RWPE2 (cell line): ENCODE results near the gene RASL11B.
"Not testable (repeated sequence)": the region's sequence is repeated elsewhere in the genome, so short reads cannot be mapped to it uniquely, and the experiment has no call there.

ENCODE experiments used
- ATAC-seq: fragments of 200-7000 bp; cut with Tn5 transposase; 3 replicates; pipeline ENCODE4 v1.9.1; 2021; ENCODE audit warnings: low read depth
- DNase-seq: peaks from one replicate; pipeline ENCODE4 v3.0.0-alpha.2; 2020; ENCODE audit warnings: low spot score
- H3K27ac ChIP-seq: fragments of 450-650 bp; 2 replicates; pipeline ENCODE4 v1.5.1; 2017; ENCODE audit warnings: mild to moderate bottlenecking; ENCODE audit not compliant: poor library complexity, severe bottlenecking
- H3K27me3 ChIP-seq: fragments of 250-450 bp; sonication (Bioruptor Pico); 2 replicates; pipeline ENCODE4 v1.5.1; 2021; ENCODE audit warnings: mild to moderate bottlenecking, moderate library complexity; ENCODE audit not compliant: insufficient read depth, poor library complexity, severe bottlenecking
- H3K36me3 ChIP-seq: fragments of 250-450 bp; sonication (Bioruptor Pico); 2 replicates; pipeline ENCODE4 v1.5.1; 2020; ENCODE audit warnings: low read depth, mild to moderate bottlenecking, moderate library complexity
- H3K4me1 ChIP-seq: fragments of 250-450 bp; sonication (Bioruptor Pico); 2 replicates; pipeline ENCODE4 v1.5.1; 2021; ENCODE audit warnings: mild to moderate bottlenecking, moderate library complexity; ENCODE audit not compliant: insufficient read depth, poor library complexity, severe bottlenecking
- H3K4me3 ChIP-seq: fragments of 250-450 bp; sonication (Bioruptor Pico); 2 replicates; pipeline ENCODE4 v1.5.1; 2021; ENCODE audit warnings: mild to moderate bottlenecking, moderate library complexity; ENCODE audit not compliant: severe bottlenecking
- H3K9me3 ChIP-seq: fragments of 250-450 bp; sonication (Bioruptor Pico); 2 replicates; pipeline ENCODE4 v1.5.1; 2021; ENCODE audit warnings: mild to moderate bottlenecking, moderate library complexity; ENCODE audit not compliant: severe bottlenecking
- TF ChIP-seq, protein P1 (sequence below): fragments of 450-650 bp; IDR thresholded peaks from one replicate; pipeline ENCODE4 v1.5.1; 2017; ENCODE audit warnings: mild to moderate bottlenecking, moderate library complexity; ENCODE audit not compliant: poor library complexity, severe bottlenecking

The RASL11B gene

DNA sequence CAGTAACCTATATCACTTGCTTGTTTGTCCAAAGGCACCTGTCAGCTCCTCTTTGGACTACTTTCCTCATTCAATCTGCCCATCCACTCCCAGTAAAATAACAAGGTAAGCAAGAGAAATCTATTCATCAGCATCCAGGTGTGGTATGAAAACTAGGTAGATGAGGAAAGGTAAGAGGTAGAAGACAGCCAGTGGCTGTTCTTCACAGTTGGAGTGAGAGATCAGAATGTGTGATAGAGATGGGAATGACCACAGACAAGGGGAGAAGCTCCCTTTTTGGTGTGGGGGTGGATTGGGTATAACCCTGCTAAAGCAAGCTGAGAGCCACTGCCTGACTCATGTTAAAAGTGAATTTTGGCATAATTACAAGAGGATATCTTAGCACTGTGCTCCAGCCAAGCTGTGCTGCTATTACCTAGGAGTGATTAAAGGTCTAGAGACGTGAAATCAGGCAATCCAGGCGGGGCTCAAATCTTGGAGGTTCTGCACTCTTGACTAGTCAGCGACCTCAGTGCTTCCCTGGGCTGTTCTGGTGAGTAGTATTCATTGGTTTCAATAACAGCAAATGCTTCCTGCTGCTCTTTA is 28.1 kb upstream of the RASL11B start:
- H3K36me3 ChIP-seq: no peaks in the 10 kb centered on the region
- TF ChIP-seq, protein P1, sequence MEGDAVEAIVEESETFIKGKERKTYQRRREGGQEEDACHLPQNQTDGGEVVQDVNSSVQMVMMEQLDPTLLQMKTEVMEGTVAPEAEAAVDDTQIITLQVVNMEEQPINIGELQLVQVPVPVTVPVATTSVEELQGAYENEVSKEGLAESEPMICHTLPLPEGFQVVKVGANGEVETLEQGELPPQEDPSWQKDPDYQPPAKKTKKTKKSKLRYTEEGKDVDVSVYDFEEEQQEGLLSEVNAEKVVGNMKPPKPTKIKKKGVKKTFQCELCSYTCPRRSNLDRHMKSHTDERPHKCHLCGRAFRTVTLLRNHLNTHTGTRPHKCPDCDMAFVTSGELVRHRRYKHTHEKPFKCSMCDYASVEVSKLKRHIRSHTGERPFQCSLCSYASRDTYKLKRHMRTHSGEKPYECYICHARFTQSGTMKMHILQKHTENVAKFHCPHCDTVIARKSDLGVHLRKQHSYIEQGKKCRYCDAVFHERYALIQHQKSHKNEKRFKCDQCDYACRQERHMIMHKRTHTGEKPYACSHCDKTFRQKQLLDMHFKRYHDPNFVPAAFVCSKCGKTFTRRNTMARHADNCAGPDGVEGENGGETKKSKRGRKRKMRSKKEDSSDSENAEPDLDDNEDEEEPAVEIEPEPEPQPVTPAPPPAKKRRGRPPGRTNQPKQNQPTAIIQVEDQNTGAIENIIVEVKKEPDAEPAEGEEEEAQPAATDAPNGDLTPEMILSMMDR: no peak
- H3K4me1 ChIP-seq: peaks cover 24% of the 10 kb centered on the region
- DNase-seq (no peak), ATAC-seq (peak; percentile 48)
- H3K9me3 ChIP-seq: no peaks in the 10 kb centered on the region
- H3K4me3 ChIP-seq: no peak overlapping the region
- no peak overlapping the region for H3K27ac ChIP-seq
- no peaks in the 10 kb centered on the region for H3K27me3 ChIP-seq

DNA sequence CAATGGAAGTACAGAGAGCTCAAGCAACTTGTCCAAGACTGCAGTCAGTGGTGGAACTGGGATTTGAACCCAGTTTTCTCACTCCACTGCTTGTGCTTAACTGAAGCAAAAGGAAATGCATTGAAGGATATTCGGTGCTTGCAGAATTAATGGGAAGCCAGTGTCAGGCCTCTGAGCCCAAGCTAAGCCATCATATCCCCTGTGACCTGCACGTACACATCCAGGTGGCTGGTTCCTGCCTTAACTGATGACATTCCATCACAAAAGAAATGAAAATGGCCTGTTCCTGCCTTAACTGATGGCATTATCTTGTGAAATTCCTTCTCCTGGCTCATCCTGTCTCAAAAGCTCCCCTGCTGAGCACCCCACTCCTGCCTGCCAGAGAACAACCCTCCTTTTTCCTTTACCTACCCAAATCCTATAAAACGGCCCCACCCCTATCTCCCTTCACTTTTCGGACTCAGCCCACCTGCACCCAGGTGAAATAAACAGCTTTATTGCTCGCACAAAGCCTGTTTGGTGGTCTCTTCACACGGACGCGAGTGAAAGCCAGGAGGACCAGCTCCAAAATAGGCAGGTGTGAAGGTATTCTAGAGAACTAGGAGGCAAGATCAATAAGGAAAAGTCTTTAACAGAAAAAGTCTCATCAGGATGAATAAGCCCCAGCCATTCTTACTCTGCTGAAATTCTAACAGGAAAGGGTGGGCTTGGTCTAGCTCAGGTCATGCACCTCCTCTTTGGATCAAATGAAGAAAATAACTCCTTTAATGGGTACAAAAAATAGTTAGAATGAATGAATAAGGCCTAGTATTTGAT is 27.3 kb upstream of the RASL11B start:
- peaks cover 24% of the 10 kb centered on the region for H3K4me1 ChIP-seq
- ATAC-seq: not testable (repeated sequence)

DNA sequence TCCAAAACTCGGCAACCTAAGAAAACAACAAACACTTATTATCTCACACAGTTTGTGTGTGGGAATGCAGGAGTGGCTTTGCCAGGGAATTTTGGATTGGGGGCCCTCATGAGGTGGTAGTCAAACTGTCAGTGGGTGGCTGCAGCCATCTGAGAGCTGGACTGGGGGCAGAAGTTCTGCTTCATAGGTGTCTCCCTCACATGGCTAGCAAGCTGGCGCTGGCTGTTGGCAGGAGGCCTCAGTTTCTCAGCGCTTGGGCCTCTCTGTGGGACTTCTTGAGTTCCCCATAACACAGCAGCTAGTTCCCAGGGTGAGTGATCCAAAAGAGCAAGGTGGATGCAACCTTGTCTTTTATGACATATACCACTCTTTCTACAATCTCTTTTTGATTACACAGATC is 26.0 kb upstream of the RASL11B start:
- Histone ChIP-seq H3K27ac (no peak overlapping the region), H3K4me3 (no peak overlapping the region), H3K4me1 (peaks cover 24% of the 10 kb centered on the region), H3K36me3 (no peaks in the 10 kb centered on the region), H3K27me3 (no peaks in the 10 kb centered on the region), H3K9me3 (no peaks in the 10 kb centered on the region)
- TF ChIP-seq, protein P1: no peak
- DNase-seq (no peak), ATAC-seq (no peak)

More for the DNA sequence above, 27.3 kb upstream of the RASL11B start:
- not testable (repeated sequence) for H3K36me3 ChIP-seq, H3K27me3 ChIP-seq, H3K27ac ChIP-seq, DNase-seq, H3K4me3 ChIP-seq, H3K9me3 ChIP-seq

DNA sequence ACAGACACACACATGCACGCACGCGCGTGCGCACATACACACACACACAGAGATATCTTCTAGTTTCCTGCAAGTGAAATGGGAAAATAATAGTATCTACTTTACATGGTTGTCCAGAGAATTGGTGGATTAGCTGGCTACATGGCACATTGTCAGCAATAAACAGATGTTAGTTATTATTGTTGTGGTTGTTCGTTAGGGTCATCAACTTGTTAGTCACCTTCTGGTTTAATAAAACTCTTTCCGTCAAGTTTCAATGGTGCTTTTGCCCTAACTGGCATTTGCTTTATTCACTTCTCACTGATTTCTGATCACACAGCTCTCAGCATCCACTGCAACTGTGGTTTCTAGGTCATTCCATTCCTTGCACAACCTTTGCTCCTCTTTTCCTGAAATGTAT is 25.4 kb upstream of the RASL11B start:
- H3K27me3 ChIP-seq: no peaks in the 10 kb centered on the region
- H3K27ac ChIP-seq: peak overlapping the region; percentile 85
- H3K36me3 ChIP-seq: no peaks in the 10 kb centered on the region

DNA sequence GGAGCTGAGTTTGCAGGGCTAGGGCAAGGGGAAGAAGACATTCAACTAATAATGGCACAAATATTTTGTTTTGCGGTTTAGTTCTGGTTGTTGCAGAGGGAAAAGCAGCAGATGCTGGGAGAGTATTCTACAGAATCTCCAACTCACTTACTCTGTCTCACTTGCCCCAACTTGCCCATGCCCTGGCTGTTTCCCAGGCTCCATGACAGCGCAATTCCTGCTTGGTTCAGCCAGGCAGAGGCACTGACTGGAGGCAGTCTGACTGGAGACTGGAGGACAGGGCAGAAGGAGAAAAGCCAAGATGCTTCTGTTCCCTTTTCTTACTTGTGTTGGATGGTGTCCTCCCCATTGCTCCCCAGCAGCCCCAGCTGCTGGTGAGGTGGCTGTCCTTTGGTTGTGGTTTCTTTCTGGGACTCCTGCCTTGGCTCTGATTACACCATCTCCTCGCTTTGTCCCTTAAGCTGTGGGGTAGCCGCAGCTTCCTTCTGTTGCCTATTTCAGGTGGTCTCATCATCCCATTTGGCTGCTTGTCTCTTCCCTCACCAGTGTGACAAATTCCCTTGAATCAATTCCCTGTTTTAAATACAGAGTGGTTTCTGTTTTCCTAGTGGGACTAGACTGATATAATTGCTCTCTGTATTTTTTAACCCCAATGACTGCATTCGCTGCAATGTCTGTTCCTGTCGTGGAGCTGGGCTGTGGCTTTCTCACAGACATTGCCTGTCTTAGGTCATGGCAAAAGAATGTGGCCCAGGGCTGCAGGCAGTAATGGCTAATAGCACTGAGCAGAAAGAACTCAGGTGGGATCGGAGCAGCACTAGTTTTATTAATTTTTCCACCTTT is 24.2 kb upstream of the RASL11B start:
- TF ChIP-seq, protein P1: no peak
- no peaks in the 10 kb centered on the region for H3K9me3 ChIP-seq
- DNase-seq (peak; percentile 78), ATAC-seq (peak; percentile 88)
- H3K36me3 ChIP-seq: no peaks in the 10 kb centered on the region
- H3K4me3 ChIP-seq: no peak overlapping the region
- peaks cover 24% of the 10 kb centered on the region for H3K4me1 ChIP-seq
- no peaks in the 10 kb centered on the region for H3K27me3 ChIP-seq
- peak overlapping the region; percentile 85 for H3K27ac ChIP-seq

More for the DNA sequence above, 25.4 kb upstream of the RASL11B start:
- no peak for DNase-seq
- Histone ChIP-seq H3K4me1 (peaks cover 24% of the 10 kb centered on the region), H3K9me3 (no peaks in the 10 kb centered on the region), H3K4me3 (no peak overlapping the region)
- TF ChIP-seq, protein P1: no peak
- ATAC-seq: no peak
